HG03558 (cell line): ENCODE measurements around the gene TCF7L1.

ENCODE experiments used
- ATAC-seq: cut with Tn5 transposase; IDR thresholded peaks from one replicate; pipeline ENCODE4 v1.9.1; 2021; ENCODE audit warnings: moderate number of reproducible peaks; ENCODE audit not compliant: unreplicated experiment; ENCODE audit errors: extremely low read depth

Gene TCF7L1

GRCh38 chr2:85213901-85214512 lies 80.8 kb downstream of the TCF7L1 start:
- no peak for ATAC-seq

GRCh38 chr2:85215081-85215447 lies 81.9 kb downstream of the TCF7L1 start:
- ATAC-seq: no peak

GRCh38 chr2:85215448-85216401 lies 82.5 kb downstream of the TCF7L1 start:
- ATAC-seq: no peak

- ATAC-seq: no peak
These were observed 83.7 kb downstream of the TCF7L1 start for GRCh38 chr2:85216927-85217326.

- no peak for ATAC-seq
These were observed 88.0 kb downstream of the TCF7L1 start for GRCh38 chr2:85221067-85221691.

- no peak for ATAC-seq
These were observed 89.6 kb downstream of the TCF7L1 start for GRCh38 chr2:85222792-85223191.

- no peak for ATAC-seq
These were observed 93.6 kb downstream of the TCF7L1 start for GRCh38 chr2:85226783-85227182.

GRCh38 chr2:85230679-85231467 lies 97.7 kb downstream of the TCF7L1 start:
- no peak for ATAC-seq

GRCh38 chr2:85231468-85231805 lies 98.2 kb downstream of the TCF7L1 start:
- ATAC-seq: no peak

- ATAC-seq: no peak
These were observed 98.8 kb downstream of the TCF7L1 start for GRCh38 chr2:85231952-85232351.

GRCh38 chr2:85234868-85235267 lies 101.7 kb downstream of the TCF7L1 start:
- no peak for ATAC-seq

- ATAC-seq: no peak
These were observed 102.1 kb downstream of the TCF7L1 start for GRCh38 chr2:85235281-85235680.

- ATAC-seq: no peak
These were observed 102.9 kb downstream of the TCF7L1 start for GRCh38 chr2:85236084-85236483.

- no peak for ATAC-seq
These were observed 104.8 kb downstream of the TCF7L1 start for GRCh38 chr2:85237849-85238565.

GRCh38 chr2:85238607-85239006 lies 105.4 kb downstream of the TCF7L1 start:
- no peak for ATAC-seq

- ATAC-seq: no peak
These were observed 105.9 kb downstream of the TCF7L1 start for GRCh38 chr2:85239102-85239501.

GRCh38 chr2:85240055-85240454 lies 106.9 kb downstream of the TCF7L1 start:
- no peak for ATAC-seq

GRCh38 chr2:85242321-85242720 lies 109.1 kb downstream of the TCF7L1 start:
- no peak for ATAC-seq

GRCh38 chr2:85243101-85244072 lies 110.2 kb downstream of the TCF7L1 start:
- no peak for ATAC-seq
